GM12872 (cell line): ENCODE data around the gene ATP12A.

Experiments
- TF ChIP-seq, protein P1 (sequence below): IDR thresholded peaks from 3 replicates; pipeline ENCODE4 v1.5.1; 2011; ENCODE audit warnings: low read depth, mild to moderate bottlenecking, low read length, moderate library complexity; ENCODE audit not compliant: insufficient read depth

ATP12A gene

DNA sequence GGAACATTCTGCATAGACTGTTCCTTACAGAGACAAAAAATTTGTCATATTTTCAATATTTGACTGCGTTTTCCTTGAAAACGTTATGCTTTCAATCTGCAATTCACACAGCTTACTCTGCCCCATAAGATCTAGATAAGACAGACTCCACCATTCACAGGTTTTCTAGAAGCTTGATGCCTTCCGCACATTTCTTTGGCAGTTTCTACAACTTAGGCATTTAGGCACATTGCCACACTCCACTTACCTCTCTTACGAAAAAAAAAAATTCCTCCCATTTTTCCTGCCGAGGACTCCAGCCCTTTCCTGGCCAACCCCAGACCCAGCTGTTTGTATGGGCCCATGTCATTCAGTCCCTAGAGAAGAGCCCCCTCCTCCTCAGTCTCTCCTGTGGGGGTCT is 11.2 kb downstream of the ATP12A start:
- TF ChIP-seq, protein P1, sequence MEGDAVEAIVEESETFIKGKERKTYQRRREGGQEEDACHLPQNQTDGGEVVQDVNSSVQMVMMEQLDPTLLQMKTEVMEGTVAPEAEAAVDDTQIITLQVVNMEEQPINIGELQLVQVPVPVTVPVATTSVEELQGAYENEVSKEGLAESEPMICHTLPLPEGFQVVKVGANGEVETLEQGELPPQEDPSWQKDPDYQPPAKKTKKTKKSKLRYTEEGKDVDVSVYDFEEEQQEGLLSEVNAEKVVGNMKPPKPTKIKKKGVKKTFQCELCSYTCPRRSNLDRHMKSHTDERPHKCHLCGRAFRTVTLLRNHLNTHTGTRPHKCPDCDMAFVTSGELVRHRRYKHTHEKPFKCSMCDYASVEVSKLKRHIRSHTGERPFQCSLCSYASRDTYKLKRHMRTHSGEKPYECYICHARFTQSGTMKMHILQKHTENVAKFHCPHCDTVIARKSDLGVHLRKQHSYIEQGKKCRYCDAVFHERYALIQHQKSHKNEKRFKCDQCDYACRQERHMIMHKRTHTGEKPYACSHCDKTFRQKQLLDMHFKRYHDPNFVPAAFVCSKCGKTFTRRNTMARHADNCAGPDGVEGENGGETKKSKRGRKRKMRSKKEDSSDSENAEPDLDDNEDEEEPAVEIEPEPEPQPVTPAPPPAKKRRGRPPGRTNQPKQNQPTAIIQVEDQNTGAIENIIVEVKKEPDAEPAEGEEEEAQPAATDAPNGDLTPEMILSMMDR = no peak

DNA sequence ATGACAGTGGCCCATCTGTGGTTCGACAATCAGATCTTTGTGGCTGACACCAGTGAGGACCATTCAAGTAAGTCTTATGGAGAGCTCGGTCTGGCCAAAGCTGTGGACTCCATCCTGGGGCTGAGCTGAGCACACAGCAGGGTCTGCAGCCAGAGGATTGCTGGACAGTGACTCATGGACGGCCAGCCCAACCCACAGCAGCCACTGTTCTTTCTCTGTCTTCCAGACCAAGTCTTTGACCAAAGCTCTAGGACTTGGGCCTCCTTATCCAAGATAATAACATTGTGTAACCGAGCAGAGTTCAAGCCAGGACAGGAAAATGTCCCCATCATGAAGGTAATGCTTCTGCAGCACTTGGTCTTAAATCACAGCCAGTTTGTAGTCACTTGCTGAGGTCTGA is 12.4 kb downstream of the ATP12A start:
- TF ChIP-seq, protein P1 = no peak

DNA sequence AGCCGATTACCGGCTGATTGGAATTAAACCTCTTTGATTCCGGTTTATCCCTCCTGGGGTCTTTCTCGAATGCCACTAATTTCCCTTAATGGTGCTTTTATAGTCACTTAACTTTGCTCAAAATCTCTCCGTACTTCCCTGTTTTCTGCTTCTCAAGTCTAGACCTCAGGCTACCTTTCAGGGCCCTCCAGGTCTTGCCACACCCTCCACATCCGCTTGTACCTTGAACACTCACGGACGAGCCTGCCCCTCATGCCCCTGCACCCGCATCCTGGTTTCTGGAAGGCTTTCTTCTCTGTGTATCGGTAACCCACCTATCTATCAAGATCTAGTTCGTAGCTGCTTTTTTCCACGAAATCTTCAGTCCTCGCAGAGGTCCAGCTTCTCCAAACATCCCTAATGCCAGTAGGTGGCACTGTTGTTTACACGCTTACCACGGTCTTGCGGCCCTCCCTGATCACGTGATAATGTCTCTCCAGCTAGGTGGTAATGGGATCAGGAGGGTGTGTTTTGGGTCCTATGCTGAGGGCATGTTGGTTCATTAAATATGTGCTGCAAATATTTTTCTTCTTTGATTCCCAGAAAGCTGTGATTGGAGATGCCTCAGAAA is 13.8 kb downstream of the ATP12A start:
- TF ChIP-seq, protein P1 = peak; percentile 79

DNA sequence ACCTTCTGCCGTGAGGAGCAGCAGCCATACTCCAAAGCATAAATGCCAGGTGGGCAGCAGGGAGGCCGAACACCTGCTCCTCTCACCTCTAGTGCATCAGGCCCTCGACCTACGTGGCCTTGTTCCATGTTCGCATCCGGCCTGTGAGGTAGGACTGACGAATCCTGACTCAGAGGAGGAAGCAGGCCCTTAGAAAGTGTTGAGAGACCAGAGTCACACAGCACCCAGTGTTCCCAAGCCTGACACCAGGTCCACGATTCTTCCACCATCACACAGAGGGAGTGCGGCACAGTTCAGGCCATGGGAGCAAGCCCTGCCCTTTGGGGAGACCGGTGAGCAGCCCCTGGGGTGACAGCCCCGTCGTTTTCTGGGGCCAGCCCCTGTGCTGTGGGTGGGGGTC is 14.7 kb downstream of the ATP12A start:
- TF ChIP-seq, protein P1 = no peak

DNA sequence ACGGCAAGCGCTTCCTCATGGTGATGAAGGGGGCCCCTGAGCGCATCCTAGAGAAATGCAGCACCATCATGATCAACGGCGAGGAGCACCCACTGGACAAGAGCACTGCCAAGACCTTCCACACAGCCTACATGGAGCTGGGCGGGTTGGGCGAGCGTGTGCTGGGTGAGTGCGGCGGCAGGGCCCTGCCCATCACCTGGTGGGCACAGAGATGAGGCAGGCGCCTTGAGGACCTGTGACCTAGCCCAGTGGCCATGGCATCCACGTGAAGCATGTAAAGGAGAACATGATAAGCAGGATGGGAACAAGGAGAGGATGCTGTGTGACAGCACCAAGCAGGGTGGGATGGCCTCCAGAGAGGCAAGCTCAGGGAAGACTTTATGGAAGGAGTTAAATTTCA is 18.5 kb downstream of the ATP12A start:
- TF ChIP-seq, protein P1 = no peak

DNA sequence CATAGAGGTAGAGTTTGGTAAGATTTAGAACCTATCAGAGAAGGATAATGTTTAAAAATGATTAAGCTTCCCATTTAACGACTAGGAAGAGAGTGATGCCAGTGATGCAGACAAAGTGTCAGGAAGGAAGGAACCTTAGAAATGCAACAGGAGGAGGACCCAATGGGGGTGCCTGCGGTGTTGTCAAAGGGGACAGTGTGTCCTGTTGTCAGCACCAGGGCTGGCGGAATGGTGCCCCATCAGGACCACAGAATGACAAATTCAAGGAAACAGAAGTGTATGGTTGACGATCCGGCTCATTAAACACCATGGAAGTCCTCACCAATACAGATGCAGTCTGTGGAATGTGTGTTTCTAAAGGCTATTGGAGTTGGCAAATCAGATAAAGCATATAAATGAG is 19.3 kb downstream of the ATP12A start:
- TF ChIP-seq, protein P1 = no peak

DNA sequence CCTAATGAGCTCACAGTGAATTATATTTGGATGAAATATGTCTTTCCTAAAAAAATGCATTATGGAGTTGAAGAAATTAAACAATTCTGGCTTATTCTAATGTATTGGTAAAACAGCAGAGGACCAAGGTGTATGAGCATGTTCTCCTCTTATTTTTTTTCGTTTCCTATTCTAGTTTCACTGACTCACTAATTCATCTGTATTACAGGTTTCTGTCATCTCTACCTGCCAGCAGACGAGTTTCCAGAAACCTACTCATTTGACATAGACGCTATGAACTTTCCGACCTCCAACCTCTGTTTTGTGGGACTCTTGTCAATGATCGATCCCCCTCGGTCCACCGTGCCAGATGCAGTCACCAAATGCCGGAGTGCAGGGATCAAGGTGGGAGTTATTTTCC is 20.3 kb downstream of the ATP12A start:
- TF ChIP-seq, protein P1 = no peak
